Endothelial cell of hepatic sinusoid (primary cell): ENCODE data around the gene CADPS2.

Source experiments
- in situ Hi-C: cut with HindIII; loops from 2 replicates; pipeline ENCODE4 v1.10.0; 2017; ENCODE audit warnings: low sequenced_read_pairs

Gene CADPS2

DNA sequence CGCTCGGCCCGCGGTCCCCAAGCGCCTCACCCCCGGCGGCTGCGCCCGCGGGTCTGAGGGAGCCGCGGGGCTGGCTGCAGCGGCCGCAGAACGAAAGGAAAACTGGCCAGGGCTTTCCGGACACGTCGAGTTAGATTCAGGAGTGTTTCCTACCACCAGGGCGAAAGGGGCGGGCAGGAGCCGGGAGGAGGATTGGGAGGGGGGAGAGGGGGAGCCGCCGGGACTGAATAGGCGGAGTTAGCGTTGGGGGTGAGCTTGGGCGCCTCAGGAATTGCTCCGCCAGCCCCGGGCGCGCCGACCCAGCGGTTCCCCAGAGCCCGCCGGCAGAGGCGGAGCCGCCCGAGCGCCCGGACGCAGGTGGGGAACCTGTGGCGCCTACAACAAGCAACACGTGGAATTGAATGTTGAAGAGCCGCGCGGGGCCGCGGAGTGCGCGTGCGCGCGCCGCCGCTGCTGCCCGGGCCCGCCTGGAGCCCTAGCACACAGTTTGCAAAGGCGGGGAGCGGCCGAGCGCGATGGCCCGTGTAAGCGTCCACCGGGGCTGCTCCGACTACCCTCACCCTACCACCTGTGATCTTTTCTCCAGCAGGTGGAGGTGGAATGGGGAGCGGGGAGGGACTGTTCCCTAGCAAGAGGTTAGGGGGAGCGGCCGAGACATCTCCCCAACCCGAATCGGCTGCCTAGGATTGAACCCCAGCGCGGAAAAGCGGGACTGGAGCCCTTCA, at the start of gene CADPS2:
Gene CADPS2 (minus strand): TSS at position 104 of the 725 bp plus-strand sequence. CDS start 123 bp downstream, outside the sequence.
- in situ Hi-C loops, result no loop called here

DNA sequence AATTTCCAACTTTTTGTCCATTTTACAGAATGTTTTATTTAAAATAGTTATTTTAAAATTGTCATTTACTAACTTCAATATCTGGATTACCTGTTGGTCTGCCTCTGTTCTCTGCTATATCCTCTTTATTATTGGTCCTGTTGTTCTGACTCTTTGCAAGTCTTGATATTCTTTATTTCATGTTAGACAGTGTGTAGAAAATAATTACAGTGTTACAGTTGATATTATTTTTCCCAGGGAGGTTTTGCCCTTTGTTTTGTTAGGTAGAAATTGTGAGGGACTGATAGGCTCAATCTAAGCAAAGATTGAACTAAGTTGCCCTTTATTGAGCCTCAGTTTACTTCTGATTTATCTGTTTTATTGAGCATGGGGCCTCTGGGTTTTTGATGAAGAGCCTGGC, 49.4 kb upstream of the CADPS2 start:
- in situ Hi-C loops, result no loop called here

DNA sequence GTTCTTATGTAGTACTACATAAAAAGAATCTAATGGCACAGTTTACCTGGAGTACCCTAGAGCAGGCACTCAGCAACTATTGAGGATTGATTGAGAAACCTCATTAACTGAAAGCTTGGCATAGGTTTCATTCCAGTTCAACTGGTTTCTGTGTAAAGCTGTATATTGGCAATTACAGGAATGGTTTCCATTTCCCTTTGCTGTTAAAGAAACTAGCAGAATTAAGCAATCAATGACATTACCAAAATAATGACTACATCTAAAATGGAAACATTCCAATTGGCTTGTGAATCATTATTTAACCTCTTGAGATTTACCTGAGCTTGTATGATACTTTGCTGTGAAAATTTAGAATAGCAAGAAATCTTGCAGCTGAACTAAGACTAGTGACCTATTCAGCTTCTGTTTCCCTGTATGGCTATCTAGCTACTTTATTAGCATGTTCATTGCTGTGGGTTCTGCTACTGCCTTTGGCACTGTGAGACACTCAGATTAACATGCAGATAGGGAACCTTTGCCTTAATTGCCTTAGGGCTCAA, 33.5 kb upstream of the CADPS2 start:
- in situ Hi-C loops, result no loop called here

DNA sequence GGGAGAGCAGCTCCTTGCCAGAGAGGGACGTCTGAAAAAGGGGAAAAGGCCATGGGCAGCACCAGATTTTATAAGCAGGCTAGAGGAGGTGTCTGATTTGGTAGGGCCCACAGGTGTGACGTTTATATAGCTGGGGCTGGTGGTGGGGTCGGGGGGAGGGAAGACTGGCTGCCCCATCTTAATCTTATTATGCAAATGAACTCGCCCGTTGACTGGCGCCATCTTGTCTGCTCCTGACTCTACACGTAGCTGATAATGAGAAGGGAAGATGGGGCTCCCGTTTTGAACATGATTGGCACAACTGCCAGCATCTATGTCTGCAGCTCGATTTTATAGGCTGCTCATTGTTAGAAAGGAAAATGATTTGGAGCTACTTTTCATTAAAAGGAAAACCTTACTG, 28.6 kb upstream of the CADPS2 start:
- in situ Hi-C loops, result no loop called here

DNA sequence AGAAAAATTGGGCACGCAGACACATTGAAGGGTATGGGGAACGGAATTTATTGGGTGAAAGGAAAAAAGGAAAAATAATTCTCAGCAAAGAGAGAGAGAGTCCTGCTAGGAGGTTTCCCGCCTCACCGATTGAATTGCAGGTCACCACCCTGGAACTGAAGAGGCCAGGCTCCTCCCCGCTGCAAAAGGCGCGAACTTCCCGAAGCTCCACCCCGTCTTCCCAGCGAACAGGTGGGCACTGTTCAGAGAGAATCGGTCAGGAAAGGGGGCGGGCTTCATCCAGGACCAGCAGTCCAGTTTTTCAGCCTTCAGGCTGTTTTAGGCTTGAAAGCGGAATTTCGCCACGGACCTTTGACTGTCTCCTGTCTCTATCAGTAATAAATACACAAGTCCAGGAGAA, 27.3 kb upstream of the CADPS2 start:
- in situ Hi-C loops, result no loop called here

DNA sequence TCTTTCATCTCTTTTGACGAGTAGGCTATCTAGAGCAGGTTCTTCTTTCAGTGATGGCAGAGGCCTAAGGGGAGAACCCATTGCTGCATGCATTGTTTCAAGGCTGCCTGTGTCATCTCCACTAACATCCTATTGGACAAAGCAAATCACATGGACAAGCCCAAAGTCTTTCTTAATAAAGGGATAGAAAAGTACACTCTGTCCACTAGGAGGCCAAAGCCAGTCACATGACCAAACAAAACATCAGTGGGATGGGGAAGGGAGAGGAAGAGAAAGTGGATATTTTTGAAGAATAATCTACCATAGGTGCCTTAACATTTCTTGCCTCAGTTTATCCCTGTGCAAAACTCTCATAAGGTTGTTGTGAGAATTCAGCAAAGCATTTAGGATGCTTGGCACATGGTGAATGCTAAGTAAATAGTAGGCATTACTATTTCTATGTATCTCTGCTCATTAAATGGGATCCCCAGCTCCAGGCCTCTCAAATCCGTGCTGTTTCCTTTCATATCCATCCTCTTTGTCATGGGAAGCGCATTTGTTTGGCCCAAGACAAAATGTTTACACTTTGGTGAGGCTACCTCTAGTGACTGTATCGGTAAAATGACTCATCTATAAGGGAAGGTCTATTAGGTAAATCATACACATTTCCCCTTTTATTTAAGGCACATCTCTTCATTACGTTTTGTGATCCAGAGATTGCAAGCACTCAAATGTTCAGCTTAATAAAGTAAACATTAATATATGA, 16.7 kb upstream of the CADPS2 start:
- in situ Hi-C loops, result no loop called here

DNA sequence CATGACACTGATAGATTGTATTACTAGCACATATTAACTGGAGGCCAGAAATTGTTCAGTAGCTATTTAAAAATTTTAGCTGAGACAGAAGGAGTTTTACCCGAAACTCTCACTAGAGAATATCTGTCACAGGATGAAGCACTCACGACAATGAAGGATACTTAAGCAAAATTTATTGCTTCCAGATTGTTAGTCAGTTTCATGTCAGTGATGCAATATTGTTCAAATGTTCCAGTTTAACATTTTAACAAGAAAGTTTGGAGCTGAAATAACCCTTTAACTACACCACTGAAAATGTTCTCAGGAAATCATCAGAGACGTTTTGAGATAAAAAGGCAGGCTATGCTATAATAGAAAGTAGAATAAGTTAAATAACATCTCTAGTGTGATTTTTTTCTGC, 15.0 kb upstream of the CADPS2 start:
- in situ Hi-C loops, result no loop called here

DNA sequence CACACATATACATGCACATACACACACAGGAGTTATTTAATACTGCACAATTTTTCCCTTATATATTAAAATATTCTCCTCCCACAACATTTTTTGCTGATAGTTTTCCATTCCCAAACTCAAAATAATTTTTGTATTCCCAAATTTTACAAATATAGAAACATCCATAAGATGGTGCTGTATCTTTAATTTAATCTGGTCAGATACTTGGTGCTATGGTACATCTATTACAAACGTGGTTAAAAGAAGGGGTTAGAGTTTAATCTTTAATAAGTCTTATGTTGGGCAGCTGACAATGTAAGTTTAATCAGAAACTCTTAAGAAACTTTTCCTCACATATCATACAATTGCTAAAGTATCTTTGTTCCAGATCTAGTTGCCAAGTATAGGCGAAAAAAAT, 10.2 kb upstream of the CADPS2 start:
- in situ Hi-C loops, result no loop called here

DNA sequence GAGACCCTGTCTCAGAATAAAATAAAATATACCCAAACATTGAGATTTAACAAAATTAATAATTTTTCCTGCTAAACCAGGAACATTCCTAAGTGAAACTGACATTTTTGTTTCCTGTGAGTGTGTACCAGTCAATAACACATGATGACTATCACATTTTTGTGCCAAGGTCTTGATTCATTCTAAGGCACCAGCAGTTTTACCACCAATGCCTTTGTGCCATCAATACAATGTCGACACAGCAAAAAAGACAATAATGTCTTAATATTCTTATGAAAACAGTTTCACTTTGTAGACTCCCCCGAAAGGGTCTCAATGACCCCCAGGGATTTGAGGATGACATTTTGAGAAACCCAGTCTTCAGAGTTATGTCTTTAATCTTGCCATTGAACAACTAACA, 7.2 kb upstream of the CADPS2 start:
- in situ Hi-C loops, result no loop called here

DNA sequence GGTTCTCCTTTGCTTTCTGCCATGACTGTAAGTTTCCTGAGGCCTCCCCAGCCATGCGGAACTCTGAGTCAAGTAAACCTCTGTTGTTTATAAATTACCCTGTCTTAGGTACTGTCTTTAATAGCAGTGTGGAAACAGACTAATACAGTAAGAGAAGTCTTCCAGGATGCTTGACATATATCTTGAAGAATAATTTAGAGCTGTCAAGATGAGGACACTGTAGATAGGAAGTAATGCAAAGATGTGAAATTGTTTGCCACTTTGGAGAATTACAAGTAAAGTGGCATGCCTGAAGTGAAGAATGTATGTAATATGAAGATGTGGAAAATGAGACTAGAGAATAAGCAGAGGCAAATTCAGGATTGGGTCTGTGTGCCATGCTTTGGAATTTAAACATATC, 2.9 kb upstream of the CADPS2 start:
- in situ Hi-C loops, result no loop called here

DNA sequence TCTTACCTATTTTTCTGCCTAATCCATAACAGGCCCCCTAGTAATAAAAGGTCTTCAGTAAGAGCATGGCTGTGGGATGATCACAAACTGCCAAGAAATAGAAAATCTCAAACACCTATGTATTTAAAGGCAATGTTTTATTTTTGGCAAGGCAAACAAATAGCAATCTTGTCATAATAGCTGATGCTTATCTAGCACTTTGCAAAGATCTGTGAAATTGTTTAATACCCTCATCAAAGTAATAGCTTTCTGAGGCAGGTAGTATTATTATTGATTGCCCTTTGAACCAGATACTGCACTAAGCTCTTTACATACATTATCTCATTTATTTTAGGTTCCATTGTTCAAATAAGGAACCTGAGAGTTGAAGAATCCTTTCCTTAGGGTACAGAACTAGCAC, 1.6 kb upstream of the CADPS2 start:
- in situ Hi-C loops, result no loop called here

DNA sequence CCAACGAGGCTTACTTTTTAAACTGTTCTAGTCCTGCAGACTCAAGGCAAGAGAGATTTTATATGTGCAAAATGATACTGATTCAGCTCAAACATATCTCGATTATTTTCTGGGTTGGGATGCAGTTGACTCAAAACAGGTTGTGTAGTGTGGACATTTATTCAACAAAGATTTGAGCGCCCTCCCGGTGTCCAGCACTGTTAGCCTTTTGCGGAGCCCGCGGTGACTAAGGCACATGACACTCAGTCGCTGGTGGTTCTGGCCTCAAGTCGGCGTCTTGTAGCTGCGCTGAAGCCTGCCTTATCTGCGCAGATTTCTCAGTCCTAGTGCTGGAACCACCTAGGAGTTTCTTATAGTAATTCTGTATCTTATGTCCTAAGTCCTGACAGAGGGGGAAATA, 938 bp upstream of the CADPS2 start:
- in situ Hi-C loops, result no loop called here

DNA sequence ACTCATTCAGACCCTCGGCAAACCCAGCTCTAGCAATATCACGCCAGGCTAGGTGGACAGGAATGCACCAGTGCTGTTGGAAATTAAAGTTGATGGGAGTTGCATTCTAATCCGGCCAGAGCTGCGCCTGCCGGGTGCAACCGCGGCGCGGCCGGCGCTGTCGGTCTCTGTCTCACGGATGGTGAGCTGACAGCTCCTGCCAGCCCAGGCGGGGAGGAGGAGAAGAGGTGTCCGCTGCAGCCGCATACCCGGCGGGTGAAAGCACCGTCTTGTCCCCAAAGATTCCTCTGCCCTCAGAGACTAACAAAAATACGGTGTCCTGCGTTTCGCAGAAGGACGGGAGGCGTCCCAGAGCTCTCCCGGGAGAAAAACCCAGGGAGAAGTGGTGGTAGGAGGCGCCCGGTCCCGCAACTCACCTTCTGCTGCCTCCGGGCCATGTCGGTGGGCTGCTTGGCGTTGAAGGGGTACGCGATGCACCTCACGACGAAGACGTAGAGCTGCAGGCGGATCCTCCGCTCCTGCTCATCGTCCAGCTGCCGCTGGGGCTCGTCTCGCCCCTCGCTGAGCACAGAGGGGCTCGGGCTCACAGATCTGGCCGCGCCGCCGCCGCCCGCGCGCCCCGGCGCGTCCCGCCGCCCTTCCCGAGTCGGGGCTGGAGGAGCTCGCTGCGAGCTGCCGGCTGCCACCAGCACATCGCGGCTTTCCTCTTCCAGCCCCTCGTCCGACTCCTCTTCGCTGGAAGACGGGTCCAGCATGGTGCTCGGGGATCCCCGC, 490 bp downstream of the CADPS2 start:
- in situ Hi-C loops, result no loop called here

DNA sequence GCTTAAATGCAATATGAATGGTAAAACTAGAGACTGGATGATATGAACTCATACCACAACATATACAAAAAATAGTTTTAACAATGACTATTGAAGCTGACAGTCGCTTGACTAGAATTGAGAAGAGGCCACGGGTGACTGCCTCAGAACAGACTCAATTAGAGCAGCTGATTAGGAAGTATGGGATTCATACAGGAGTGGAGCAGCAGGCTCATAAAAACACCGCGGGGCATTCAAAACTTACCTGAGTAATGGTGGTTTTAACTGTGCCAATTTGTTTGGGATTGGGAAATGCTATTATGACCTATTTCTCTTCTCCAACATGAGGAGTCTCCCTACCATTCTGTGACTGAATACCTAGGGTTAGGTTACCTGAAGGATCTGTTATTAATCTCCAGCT, 2.1 kb downstream of the CADPS2 start:
- in situ Hi-C loops, result no loop called here

DNA sequence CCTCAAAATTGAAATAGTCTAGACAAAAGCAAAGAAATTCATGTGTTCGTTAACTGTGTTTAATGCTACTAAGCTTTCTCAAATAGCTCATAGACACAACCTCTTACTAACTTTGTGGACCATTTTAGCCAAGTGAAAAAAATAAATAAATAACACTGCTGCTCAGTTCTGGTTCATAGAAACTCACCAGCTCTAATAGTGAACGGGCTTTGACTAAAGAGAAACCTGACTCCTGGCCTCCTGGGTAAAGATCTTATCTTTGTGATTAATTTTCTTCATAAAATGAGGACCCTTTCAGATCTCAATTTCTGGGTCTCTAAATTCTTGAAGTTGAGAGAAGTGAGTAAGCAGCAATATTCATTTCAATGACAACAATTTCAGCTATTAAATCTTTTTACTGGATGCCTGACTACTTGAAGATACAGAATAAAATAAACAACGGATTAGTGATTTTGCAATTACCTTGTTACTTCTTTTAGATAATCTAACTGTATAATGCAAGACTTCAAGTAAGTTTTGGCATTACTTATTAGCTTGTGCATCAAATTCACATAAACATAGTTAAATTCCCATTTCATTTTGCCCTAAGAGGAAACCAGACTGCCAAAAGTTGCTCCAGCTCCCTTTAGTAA, 3.1 kb downstream of the CADPS2 start:
- in situ Hi-C loops, result no loop called here

DNA sequence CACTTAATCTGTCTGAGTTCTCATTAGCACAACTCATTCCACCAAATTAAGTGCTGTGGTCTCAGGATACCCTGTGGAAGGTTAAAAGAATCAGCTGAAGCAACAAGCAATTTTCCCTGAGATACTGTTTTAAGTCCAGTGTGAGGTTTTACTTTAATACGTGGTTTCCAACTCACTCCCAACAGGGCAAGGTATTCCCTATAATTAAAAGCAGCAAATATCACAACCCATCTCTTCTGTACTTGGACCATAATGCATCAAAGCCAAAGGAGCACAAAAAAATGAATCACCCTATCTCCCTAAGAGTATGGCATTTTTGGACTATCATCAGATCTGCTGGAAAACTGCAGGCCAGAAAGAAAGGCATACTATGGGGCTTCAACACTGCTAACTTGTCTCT, 4.9 kb downstream of the CADPS2 start:
- in situ Hi-C loops, result no loop called here

DNA sequence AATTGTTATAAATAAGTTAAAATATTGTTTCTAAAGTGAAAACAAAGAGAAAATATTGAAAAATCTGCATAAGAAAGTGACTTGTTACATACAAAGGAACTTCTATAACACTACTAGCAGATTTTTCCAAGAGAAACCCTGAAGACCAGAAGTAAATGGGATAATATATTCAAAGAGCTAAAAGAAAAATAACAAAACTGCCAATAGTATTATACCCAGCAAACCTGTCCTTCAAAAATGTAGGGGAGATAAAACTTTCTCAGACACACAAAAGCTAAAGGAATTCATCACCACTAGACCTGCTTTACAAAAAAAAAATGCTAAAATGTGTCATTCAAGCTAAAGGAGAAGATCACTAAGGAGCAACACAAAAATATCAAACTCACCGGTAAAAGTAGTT, 17.0 kb downstream of the CADPS2 start:
- in situ Hi-C loops, result no loop called here

DNA sequence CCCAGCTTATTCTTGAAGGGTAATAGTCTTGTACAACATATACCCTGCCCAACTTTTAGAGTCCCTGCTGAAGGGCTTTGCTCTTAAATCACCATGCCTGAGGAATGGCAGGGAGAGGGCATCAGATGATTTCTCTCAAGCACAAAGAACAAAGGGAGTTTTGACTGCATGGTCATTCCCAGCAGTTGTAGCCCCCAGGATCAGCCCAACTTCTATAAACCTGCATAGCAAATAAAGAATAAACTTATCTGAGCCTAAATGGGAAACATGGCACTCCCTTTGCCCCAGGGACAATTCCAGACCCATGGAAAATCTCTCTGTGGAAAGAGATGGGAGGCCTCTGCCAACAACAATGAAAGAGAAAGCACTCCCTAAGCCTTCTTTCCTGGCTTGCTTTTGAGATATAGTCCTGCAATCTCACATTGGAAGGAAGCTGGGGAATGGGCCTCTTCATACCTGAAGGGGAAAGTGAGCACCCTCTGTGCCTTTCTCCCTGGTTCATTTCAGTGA, 18.7 kb downstream of the CADPS2 start:
- in situ Hi-C loops, result no loop called here

DNA sequence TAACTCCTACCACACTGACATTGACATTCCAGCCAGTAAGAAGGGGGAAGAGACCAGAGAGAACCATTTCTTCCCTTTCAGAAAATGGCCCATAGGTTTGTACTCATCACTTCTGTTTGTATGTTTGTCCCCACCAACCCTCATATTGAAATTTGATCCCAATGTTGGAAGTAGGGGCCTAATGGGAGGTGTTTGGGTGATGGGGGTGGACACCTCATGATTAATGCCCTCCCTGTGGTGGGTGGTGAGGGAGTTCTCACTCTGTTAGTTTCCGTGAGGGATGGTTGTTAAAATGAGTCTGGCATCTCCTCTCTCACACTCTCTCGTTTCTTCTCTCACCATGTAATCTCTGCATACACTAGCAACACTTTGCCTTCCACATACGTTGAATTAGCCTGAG, 21.4 kb downstream of the CADPS2 start:
- in situ Hi-C loops, result no loop called here

DNA sequence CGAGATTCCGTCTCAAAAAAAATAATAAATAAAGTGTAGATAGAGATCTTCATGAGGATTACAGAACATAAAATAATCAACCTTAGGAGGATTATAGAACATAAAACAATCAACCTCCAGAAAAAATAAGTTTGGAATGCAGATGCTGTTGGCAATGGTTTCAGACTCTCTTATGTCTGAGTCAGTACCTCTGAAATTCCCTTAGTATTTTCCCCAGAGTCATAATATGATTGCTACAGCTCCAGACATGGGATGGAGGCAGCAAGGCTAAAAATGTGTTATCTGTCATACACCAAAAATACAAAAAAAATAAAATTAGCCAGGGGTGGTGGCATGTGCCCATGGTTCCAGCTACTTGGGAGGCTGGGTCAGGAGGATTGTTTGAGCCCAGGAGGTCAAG, 22.2 kb downstream of the CADPS2 start:
- in situ Hi-C loops, result no loop called here

DNA sequence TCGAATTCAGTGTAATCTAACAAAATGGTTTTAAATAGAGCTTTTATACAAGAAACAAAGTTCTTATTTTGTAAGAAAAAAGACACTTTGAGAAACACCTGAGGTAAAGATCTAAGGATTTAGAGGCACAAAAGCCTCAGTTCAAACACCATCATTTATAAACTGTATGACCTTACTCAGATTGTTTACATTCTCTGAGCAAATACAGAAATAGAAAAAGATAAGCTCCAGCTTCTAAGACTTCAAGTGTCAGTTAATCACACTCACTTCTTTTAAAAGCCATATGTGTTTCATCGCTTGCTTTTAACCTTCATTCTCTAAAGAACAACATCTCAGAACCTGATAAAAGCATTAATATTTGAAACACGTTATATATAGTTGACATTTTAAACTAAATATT, 27.9 kb downstream of the CADPS2 start:
- in situ Hi-C loops, result no loop called here
